Urothelium cell line (cell line): ENCODE data around the gene SATB2.

ENCODE experiments used
- DNase-seq: peaks from one replicate; pipeline ENCODE4 v3.0.0; 2011; ENCODE audit warnings: low spot score, mixed read lengths
- FAIRE-seq: peaks from 2 replicates; lab custom pipeline; 2011; peaks lifted over from hg19 to GRCh38; lab: Jason Lieb, UNC

SATB2 gene

DNA sequence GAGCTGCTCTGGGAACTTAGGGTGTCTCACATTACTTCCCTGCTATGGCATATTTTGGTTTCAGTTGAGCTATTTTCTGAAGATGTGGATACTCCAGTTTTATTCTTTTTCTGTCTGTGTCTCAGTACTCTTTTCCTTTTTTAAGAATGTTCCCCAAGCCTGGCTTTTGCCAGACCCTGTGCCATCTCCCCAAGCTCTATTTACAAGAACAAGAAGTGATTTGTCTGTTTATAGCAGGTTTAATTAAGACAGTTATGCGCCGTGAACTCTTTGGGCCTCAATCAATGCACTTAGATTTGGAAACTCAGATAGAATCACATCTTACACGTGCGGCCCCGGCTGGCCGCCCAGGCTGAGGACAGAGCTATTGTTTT lies 8.9 kb upstream of the SATB2 start:
- no peak for FAIRE-seq
- DNase-seq, result no peak

DNA sequence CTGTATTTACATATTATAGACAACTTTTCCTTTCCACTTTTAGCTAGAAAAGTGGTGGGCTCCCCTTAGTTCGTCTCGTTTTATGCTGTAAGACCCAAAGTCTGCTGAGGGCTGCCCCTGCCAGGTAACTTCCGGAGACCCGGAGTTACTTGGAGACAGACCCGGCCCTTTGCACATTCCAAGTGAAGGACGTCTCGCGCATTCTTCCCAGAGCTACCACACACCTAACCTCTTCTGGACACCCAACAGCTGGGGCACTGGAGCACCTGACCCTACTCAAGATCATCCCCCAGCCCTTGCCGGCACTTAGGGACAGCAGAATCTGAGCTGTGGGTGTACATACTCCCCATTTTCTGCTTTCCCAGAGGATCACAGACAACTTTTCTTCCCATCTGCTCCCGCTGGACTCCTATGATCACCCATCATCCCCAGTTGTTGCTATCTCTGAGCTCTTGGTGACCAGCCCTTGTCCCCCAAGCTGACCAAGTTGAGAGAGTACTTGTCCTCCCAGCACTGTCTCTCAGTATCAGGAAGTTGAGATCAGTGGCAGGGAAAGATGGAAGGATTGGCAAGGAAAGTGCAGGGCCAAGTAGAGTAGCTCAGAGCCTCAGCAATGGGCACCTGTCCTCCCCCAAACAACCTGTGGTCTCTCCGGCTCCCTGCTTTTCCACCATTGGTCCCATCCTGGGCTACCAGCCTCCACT lies 8.4 kb upstream of the SATB2 start:
- no peak for FAIRE-seq
- no peak for DNase-seq

DNA sequence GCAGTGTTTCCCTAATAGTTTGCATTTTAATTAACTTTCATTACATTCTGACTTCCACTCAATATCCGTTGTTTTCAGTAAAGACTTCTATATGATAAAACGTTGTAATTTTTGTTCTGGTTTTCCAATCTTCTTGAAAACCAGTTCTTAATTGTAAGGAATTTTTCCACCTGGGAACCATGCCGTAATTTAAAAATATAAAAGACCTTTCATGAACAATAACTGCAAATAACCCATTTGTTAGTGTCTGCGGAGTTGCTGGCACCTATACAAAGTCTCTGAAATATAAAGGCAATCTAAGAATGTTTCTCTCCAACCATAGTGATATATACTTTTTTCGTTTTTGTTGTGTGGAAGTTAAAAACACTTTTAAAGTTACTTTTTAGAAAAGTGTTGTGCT lies 7.7 kb upstream of the SATB2 start:
- FAIRE-seq (no peak), DNase-seq (no peak)

DNA sequence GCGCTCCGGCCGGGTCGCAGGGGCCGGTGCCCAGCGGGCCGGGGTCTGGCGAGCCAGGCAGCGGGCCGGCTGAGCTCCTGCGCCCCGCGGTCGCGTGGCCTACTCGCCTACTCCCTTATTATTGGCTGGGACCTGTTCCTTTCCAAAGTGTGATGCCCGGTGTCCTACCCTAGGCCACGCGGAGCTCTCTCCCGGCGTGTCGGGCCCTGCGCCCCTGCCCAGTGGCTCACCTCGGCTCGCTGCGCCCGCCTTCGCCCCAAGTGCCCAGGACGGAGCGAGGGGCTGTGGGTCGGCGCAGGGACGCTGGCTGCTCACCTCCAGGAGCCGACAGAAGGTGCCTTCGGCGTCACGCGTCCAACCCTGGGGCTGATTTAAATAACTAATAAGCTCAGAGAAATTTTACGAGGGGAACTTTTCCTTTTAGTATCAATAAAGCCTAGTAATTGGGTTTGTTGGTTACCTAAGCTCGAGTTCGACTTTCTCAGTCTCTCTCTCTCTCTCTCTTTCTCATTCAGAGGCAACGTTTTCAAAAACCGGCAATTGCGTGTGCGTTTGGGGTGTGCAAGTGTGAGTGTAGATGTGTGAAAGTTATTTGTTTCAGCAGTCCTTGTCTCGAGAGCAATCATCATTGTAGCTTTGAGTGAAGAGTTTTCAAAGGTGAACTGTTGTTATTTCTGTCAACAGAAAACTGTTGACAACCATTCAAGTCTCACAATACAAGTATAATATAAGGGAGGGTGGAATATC lies 7.0 kb upstream of the SATB2 start:
- FAIRE-seq, result no peak
- DNase-seq, result no peak

DNA sequence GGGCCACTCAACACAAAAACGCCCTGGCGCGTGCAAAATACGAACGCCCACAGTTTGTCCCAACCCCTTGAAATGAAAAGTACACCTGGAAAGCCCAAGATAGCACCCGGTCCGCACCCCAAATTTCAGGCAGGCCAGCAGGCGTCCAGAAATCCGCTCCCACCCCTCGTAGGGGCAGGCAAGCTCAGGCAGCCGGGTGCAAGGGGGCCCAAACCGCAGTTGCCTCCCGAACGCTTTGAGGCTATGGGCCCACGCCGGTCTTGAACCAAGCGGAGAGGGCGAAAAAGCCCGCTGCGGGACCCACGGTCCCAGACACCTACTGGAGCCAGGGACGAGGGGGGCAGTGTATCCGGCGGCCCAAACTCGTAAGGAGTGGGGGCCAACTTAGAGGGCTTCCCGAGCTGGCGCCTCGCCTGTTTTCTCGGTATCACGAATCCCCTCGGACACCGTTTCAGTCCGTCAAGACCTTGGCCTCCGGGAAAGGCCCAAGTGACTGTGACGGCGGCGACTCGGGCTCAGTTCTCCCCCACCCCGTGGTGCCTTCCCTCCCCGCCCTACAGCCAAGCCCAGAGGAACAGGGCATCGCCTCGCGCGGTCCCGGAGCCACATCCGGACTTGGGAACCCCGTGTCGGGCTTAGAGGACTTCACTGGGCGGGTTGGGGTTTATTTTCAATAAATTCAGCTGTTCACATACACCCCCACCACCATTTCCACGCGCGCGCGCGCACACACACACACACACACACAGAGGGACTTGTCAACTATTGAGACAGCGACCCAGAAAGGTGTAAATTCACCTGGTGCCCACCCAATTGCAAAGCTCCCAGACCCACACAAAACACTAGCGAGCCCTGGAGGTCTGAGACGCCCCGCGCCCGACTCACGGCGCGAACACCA lies 6.2 kb upstream of the SATB2 start:
- DNase-seq, result no peak
- no peak for FAIRE-seq

DNA sequence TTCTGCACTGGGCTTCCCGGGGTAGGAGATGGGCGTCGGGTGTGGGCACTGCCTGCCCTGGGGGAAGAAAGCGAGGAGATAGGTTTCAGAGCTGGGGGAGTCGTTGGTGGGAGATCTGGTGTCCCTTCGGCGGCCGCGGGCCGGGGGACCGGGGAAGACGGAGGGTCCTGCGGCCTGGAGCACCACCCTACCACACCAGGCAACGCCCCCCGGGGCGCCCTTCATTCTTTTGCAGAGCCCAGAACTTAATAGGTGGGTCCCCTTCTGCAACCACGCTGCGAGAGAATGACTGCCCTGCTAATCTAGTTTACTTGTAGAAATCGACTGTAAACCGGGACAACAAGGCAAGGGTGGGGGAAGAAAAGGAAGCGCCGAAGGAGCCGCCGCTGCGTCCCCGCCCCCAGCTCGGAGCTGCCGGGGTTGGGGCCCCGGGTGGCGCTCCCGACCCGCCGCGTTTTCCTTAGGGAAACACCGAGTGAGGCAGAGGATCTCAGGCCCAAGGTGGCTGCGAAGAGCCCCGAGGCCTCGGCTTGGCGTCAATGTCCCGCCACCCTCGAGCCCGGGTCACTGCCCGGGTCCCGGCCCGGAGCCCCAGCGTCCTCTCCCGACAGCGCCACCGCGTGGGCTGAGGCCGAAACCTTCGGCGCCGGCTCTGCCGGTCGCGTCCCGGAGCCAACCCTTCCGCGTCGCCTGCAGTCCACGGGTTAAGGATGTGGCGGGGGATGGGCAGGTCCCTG lies 5.4 kb upstream of the SATB2 start:
- no peak for FAIRE-seq
- no peak for DNase-seq

DNA sequence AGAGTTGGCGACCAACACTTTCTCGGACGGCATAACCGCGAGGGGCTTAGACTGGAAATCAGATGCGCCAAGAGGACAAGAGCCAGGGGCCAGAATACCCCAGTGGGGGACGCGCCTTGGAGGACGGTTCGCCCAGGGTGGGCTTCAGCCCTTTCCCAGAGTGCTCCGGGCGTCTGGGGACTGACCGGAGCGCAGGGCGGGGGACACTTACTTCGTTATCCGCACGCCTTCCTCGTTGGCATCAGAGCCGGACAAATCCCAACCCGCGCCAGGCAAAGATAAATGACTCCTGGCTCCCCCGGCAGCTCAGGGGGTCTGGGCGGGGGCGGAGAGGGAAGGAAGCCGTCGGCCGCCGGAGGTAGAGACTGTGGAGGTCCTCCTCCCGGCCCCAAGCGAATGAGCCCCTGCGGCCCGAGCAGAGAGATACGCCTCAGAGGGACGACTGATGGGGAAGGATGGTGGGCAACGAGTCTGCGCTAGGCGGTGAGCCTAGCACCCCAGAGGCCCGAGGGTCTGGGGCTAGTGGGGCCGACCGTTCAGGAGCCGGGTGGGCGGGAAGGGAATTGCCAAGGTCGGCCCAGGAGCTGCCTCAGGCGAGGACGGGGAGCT lies 4.7 kb upstream of the SATB2 start:
- DNase-seq, result no peak
- no peak for FAIRE-seq

DNA sequence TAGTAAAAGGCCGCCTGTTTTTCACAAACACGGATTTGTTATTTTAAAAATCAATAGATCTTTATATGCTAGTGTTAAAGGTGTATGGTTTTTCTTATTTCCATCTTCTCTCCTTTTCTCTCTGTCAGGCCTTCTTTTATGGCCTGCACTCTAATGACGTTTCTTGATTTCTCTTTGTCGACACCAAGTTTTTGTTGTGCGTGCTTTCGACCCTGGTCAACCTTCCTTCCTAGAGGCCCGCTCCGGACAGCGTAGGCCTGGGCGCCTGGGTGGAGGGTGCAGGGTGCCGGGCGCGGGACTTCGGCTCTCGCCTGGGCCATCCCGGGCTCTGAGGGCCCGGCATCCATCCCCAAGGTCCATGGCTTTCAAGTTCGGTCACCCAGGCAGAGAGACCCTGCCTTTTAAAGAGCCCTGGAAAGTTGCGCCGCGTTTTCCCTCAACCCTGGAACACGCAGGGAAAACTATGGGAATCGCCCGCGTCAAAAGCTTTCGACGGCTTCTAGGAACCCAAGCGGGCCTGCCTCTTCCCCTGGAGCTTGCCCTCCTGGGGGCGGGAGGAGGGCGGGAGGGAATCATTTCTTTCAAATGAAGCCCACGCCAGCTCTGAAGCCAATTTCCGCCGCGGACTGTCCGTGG lies 4.1 kb upstream of the SATB2 start:
- FAIRE-seq (no peak), DNase-seq (no peak)

DNA sequence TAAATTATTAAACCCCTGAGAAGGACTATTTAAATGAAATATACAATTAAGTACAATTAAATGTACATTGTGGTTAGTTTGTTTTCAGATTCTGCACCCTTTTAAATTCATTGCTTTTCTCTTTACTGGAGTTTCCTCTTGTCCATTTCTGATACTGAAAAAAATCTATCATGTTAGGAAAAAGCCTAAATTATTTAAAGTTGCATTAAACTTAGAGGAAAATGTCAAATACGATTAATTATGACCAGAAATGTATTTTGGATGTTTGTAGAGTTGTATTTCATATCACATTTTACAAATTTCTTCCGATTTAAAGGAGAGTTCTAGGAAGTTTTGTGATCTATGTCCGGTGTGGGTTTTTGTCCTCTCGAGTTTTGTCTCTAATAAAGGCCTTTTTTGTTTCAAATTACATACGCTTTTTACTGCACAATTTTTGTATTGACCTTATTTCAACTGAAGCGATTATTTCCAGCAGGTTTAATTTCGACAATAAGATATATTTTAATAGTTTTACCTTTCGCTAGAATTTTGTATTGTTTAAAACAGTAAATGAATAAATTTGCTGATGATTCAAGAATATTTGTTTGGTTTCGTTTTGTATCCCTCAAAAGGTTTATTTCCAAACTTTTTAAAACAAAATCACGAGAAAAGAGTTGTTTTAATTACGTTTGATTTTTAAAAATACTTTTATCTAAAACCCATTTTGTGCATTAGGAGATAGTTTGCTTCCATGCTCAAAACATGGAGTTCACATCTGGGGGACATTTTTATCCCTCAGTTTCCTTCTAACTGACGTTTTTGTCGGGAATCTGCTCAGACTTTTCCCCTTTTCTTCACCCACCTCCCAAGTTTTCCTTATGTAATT lies 3.3 kb upstream of the SATB2 start:
- FAIRE-seq, result no peak

DNA sequence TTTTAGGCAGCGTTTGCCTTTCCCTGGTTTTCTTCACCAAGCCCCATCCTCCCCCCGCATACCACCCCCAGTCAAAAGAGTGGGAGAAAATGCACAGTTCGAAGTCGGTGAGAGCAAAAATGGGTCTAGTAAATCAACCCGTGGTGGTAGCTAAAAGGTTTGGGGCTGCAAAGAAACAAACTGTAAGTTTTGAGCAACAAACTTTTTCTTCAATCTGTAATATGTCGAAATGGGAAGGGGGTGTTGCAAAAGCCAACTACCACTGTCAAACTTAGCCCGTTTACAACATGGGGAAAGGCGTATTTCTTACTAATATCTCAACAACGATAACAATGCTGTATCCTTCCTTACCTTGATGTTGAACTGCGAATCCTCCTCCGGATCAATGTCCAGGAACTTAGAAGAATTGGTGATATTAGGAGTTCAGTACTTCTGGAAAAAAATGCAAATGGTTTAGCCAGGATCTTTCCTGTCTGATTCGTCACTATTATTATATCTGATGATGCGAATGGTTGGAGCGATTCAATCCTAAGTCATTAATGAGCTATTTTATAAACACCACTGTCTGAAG lies 2.4 kb upstream of the SATB2 start:
- FAIRE-seq, result no peak
- DNase-seq, result no peak

More for the DNA sequence above, 3.3 kb upstream of the SATB2 start:
- DNase-seq, result no peak

DNA sequence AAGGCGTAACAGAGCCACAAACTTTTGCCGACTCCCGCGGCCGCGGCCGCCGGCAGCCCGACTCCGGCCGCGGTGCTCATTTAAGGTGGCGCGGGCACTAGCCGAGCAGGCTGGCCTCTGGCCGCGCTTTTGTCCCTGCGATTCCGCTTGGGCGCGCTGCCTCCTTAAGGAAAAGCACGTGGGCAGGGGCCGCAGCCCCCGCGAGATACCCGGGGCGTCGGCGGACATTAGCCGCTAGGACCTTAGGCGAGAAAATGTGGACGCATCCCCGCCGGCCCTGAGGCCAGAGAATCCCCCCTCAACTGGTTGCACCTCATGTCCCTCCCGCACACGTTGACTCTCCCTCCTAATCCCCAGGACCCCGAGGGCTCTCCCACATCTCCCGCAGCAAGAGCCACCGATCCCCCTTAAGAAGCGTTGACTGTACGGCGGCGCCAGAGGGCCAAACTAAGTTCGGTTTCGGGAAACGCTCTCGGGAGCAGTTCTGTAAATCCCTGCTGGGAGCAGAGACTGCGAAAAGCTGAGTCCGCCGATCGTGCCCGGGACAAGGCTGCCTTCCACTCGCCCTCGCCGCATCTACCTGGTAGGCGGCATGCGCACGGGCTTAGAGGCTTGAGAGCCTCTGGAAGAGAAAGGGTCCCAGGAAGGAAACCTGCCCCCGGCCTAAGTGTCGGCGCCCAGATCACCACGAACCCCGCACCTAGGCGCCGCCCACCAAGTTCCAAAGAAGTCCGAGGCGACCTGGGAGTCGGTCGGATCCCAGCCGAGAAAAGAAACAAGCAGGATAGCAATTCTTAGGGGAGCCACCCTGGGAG lies 1.8 kb upstream of the SATB2 start:
- DNase-seq (peak; percentile 77), FAIRE-seq (no peak)

DNA sequence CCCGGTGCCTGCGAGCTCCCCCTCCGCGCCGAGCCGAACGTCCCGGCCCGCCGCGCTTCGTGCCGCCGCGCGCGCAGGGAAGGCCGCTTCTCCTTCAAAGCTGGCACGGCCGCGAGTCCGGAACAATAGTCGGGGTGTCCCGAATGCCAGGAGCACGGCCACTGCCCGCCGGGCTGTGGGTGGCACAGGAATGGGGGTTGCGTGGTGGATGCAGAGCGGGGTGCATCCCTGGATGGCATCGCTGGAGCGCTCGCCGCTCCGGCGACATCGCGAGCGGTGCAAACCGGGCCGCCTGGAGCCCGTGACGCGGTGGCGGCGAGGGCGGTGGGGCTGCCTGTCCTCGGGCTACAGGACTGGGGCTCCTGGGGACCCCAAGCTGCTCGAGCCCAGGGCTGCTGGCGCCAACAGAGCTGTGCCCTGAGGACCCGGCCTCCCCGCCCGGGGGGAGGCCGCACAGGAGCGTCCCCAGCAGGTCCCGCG lies 1.1 kb upstream of the SATB2 start:
- DNase-seq (no peak), FAIRE-seq (no peak)

DNA sequence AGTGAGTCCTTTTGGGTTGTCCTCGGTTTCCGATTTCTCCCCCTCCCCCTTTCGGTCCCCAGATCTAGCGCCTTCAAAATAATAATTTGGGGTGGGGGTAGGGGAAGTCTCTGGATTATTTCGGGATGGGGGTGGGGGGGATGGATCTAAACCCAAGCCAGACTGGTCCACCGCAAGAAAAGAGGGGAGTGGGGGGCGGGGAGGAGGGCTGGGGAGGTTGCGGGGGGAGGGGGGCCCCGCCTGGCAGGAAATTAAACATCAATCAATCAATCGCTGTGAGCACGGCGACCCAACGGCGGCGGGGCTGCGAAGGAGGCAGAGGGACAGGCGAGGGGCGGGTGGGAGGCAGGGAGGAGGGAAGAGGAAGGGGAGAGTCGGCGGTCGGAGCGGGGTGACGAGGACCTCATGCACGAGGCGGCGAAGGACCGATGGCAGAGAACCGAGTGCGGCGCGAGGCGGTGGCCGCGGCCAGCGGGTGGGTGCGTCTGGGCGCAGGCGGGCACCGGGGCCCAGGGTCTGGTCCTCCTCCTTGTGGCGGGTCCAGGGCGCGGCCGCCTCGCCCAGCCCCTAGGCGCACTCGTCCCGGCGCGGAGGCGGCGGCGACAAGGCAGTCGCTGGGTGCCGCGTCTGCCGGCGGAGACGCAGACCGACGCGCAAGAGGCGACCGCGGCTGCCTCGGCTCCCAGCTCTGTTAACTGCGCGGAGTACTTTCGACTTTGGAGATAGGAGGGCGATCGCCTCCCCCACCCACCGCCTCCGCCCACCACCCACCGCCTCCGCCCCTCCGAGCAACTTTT lies 468 bp upstream of the SATB2 start:
- FAIRE-seq (no peak), DNase-seq (peak; percentile 38)

DNA sequence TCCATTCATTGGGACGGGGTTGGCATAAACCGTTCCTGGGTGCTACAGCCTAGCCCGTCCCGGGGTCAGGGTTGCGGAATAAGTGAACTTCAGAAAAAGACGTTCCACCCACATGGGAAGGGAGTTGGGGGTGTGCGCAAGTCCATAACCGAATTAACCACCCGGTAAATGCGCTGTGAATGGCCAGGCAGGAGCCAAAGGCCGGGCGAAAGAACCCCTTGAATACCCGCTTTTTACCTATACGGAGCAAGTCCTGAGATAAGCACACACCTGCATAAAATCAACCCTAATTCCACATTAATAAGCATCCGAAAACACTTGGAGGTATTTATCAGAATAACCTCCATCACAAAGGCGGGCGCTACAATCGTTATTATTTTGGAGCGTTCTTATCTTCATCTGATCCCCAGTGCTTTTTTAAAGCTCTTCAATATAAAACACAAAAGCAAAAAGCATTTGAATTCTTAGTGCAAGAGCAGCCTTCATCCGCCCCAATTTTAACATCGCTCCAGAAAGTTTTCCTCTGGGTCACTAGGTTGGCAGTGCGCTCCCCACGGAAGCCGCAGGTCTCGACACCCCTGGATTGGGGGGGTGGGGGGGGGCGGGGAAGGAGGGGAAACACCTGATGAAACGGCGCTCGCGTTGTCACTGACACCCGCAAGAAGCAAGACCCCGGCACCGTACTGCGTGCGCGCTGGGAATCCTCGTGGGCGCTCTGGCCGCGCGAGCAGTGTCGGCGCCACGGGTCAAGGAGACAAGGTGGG lies 1.2 kb downstream of the SATB2 start:
- FAIRE-seq (no peak), DNase-seq (no peak)

DNA sequence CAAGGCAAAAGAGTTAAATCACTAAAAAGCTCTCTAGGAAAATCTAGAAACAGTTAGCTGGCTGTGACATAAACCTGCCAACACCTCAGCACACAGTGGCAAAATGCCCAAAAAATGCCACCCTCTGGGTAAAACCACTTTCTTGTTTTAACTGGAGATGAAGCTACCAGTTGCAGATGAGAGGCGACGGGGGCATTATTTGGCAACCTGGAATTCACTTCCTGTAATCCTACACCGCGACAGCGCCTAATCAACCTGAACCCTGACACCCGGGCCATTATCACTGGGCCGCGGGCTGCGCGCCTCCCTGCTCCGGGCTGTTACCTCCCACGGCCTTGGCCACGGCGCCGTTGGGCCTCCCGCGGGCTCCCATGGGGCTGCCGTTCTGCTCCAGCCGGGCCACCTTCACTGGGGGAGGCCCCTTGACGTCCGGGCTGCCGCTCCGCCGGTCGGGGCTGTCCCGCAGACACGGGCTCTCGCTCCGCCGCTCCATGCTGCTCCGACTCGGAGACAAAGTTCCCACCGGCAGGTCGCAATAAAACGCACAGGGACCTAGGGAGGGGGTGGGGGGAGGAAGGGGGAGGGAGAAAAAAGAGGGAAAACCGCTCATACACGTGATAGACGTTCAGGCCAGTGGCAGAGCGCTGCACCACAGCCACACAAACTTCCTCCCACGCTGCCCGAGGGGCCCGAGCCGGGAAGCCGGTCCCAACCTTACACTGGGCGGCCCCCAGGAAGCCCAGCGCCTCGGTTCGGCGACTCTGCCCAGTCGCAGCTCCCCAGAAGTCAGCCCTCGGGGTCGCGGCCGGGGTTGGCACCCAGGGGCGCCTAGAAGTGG lies 2.0 kb downstream of the SATB2 start:
- DNase-seq (peak; percentile 50), FAIRE-seq (no peak)
